Measurements from ENCODE around the gene SMAD3. TPM values are rescaled to one million over a fixed set of nuclear protein-coding genes. Genes with fewer than 3 reads are reported as not detected.

The SMAD3 gene
- total and polyA plus RNA-seq, 10 of the 15 experiments (the other 5 are each of a cell fraction or from before 2014, with no cell fraction given), result 5.6 to 43.2 (median 16.0) TPM

- TF ChIP-seq E2F8 (IDR thresholded peaks at IDR 0.05; ENCODE audit: low read depth, partially characterized antibody) (no peak), PAX5 (IDR thresholded peaks at IDR 0.05; ENCODE audit: borderline replicate concordance, low read depth, low read length) (peak; percentile 85), BMI1 (IDR thresholded peaks at IDR 0.05; ENCODE audit: borderline replicate concordance) (no peak), CREM (IDR thresholded peaks at IDR 0.05; ENCODE audit: low read depth) (peak; percentile 81), MYC (IDR thresholded peaks at IDR 0.05; ENCODE audit: insufficient read depth, insufficient read length, insufficient replicate concordance, low read length, severe bottlenecking) (no peak), TCF3 (IDR thresholded peaks at IDR 0.05; ENCODE audit: borderline replicate concordance, insufficient read depth, low read depth, low read length) (no peak), MAX (IDR thresholded peaks at IDR 0.05; ENCODE audit: low read depth, low read length) (no peak), ZBTB11 (CRISPR knock-in tag; IDR thresholded peaks at IDR 0.05) (no peak), ZSCAN29 (IDR thresholded peaks at IDR 0.05) (no peak), SUPT20H (IDR thresholded peaks at IDR 0.05; ENCODE audit: borderline replicate concordance, control insufficient read depth, low read depth, low read length) (no peak), SMAD5 (IDR thresholded peaks at IDR 0.05; ENCODE audit: low read depth) (no peak), EZH2 (IDR thresholded peaks at IDR 0.05; ENCODE audit: borderline replicate concordance, control insufficient read depth, low read depth, low read length) (no peak), IKZF2 (IDR thresholded peaks at IDR 0.05) (peak; percentile 94 to 97), JUNB (IDR thresholded peaks at IDR 0.05) (no peak; the same call in 1 of the 2 replicates), MEF2B (IDR thresholded peaks at IDR 0.05; ENCODE audit: partially characterized antibody, poor library complexity, severe bottlenecking) (peak; percentile 70)
Measured at GRCh38 chr15:67134067-67134838, 68.9 kb downstream of the SMAD3 start (continued).
